Neural cell (in vitro differentiated cells): Measurements from ENCODE around the gene BRSK2. TPM values are rescaled to one million over a fixed set of nuclear protein-coding genes. Genes with fewer than 3 reads are reported as not detected.

Experiments used
- H2AFZ ChIP-seq: fragments of 200-600, 300-800 bp; sonication (generic), shearing (Covaris generic); 2 replicates; pipeline ENCODE4 v1.6.0; 2014; ENCODE audit warnings: low read depth, mild to moderate bottlenecking, antibody characterized with exemption, low read length, moderate library complexity
- H3F3A ChIP-seq: fragments of 200-600 bp; shearing (Covaris generic); 2 replicates; pipeline ENCODE4 v1.6.1; 2016; ENCODE audit warnings: mild to moderate bottlenecking, moderate library complexity, mixed read lengths, antibody characterized with exemption, low read length; ENCODE audit not compliant: insufficient read depth, poor library complexity, severe bottlenecking
- H3K27ac ChIP-seq: fragments of 200-600, 300-800 bp; sonication (generic), shearing (Covaris generic); 2 replicates; pipeline ENCODE4 v1.5.1; 2014; ENCODE audit warnings: mild to moderate bottlenecking, low read length, moderate library complexity
- H3K27me3 ChIP-seq: fragments of 300-800, 200-600 bp; sonication (generic), shearing (Covaris generic); 2 replicates; pipeline ENCODE4 v1.6.0; 2014; ENCODE audit warnings: mild to moderate bottlenecking, low read depth, low read length, moderate library complexity; ENCODE audit not compliant: insufficient read depth
- H3K36me3 ChIP-seq: fragments of 300-800, 200-600 bp; sonication (generic), shearing (Covaris generic); 2 replicates; pipeline ENCODE4 v1.5.1; 2014; ENCODE audit warnings: mild to moderate bottlenecking, antibody characterized with exemption, low read length, moderate library complexity; ENCODE audit not compliant: insufficient read depth
- H3K4me2 ChIP-seq: fragments of 300-800, 200-600 bp; sonication (generic), shearing (Covaris generic); 2 replicates; pipeline ENCODE4 v1.6.0; 2014; ENCODE audit warnings: mild to moderate bottlenecking, low read length
- H3K4me3 ChIP-seq: fragments of 300-800, 200-600 bp; sonication (generic), shearing (Covaris generic); 2 replicates; pipeline ENCODE4 v1.5.1; 2014; ENCODE audit warnings: mild to moderate bottlenecking, low read length, moderate library complexity
- H3K79me2 ChIP-seq: fragments of 200-600 bp; shearing (Covaris generic); replicated peaks from 2 replicates; pipeline ENCODE4 v1.6.0; 2014; ENCODE audit warnings: mild to moderate bottlenecking, low read length, moderate library complexity; ENCODE audit not compliant: insufficient read depth
- H3K9ac ChIP-seq: fragments of 300-800, 200-600 bp; sonication (generic), shearing (Covaris generic); 2 replicates; pipeline ENCODE4 v1.6.1; 2016; ENCODE audit warnings: mild to moderate bottlenecking, low read length, mixed read lengths
- H3K9me2 ChIP-seq: fragments of 200-600 bp; shearing (Covaris generic); 2 replicates; pipeline ENCODE4 v1.6.1; 2016; ENCODE audit warnings: mild to moderate bottlenecking, low read length, mixed read lengths; ENCODE audit not compliant: insufficient read depth
- H3K9me3 ChIP-seq: fragments of 200-600, 300-800 bp; sonication (generic), shearing (Covaris generic); 2 replicates; pipeline ENCODE4 v1.6.1; 2016; ENCODE audit warnings: mild to moderate bottlenecking, mixed run types, low read length, moderate library complexity, mixed read lengths
- H4K20me1 ChIP-seq: fragments of 200-600 bp; shearing (Covaris generic); 2 replicates; pipeline ENCODE4 v1.6.1; 2016; ENCODE audit warnings: mild to moderate bottlenecking, mixed run types; ENCODE audit not compliant: insufficient read depth
- EP300 ChIP-seq: fragments of 450-650 bp; conservative IDR thresholded peaks from 2 replicates; pipeline ENCODE4 v1.6.1; 2014; ENCODE audit warnings: antibody characterized with exemption, mild to moderate bottlenecking, moderate library complexity; ENCODE audit not compliant: poor library complexity, severe bottlenecking
- EZH2 ChIP-seq: fragments of 200-600, 300-800 bp; shearing (Covaris generic), sonication (generic); IDR thresholded peaks from 2 replicates; pipeline ENCODE4 v1.6.1; 2014; ENCODE audit warnings: antibody characterized with exemption, low read length, borderline replicate concordance, mild to moderate bottlenecking; ENCODE audit not compliant: insufficient read depth, poor library complexity, severe bottlenecking
- MXI1 ChIP-seq: fragments of 450-650 bp; conservative IDR thresholded peaks from 2 replicates; pipeline ENCODE4 v1.6.1; 2014; ENCODE audit warnings: antibody characterized with exemption, mild to moderate bottlenecking; ENCODE audit not compliant: poor library complexity, severe bottlenecking
- POLR2AphosphoS5 ChIP-seq: IDR thresholded peaks from 2 replicates; pipeline ENCODE4 v1.6.1; 2012
- RAD21 ChIP-seq: fragments of 450-650 bp; conservative IDR thresholded peaks from 2 replicates; pipeline ENCODE4 v1.6.1; 2014; ENCODE audit warnings: antibody characterized with exemption, mild to moderate bottlenecking, moderate library complexity
- SMC3 ChIP-seq: fragments of 450-650 bp; conservative IDR thresholded peaks from 2 replicates; pipeline ENCODE4 v1.6.1; 2014; ENCODE audit warnings: antibody characterized with exemption, mild to moderate bottlenecking, moderate library complexity; ENCODE audit not compliant: poor library complexity
- TAF1 ChIP-seq: IDR thresholded peaks from 2 replicates; pipeline ENCODE4 v1.6.1; 2012; ENCODE audit warnings: low read depth
- polyA plus RNA-seq: library from polyadenylated mRNA; depleted of rRNA; stranded (reverse); fragments of >200 nt; gene quantifications from 2 replicates; pipeline ENCODE4 v1.2.3, GENCODE V29; 2014
- TF ChIP-seq, protein P1 (sequence below): fragments of 450-650 bp; IDR thresholded peaks from 2 replicates; pipeline ENCODE4 v1.5.1; 2014; ENCODE audit warnings: antibody characterized with exemption, mild to moderate bottlenecking, moderate library complexity; ENCODE audit not compliant: poor library complexity, severe bottlenecking
- TF ChIP-seq, protein P2 (sequence below): IDR thresholded peaks from 2 replicates; pipeline ENCODE4 v1.6.1; 2012; ENCODE audit warnings: borderline replicate concordance

Gene BRSK2
- polyA plus RNA-seq, 1 donor from 2014 or later: 47.5 TPM

- H4K20me1 ChIP-seq: no peaks in the 10 kb centered on the region
- no peaks in the 10 kb centered on the region for H3K79me2 ChIP-seq
- H2AFZ ChIP-seq: no peak overlapping the region
- H3K9me3 ChIP-seq: no peaks in the 10 kb centered on the region
- no peaks in the 10 kb centered on the region for H3F3A ChIP-seq
- H3K27me3 ChIP-seq: no peaks in the 10 kb centered on the region
- no peak overlapping the region for H3K9ac ChIP-seq
- H3K9me2 ChIP-seq: no peaks in the 10 kb centered on the region
- H3K4me3 ChIP-seq: no peak overlapping the region
- TF ChIP-seq, protein P1, sequence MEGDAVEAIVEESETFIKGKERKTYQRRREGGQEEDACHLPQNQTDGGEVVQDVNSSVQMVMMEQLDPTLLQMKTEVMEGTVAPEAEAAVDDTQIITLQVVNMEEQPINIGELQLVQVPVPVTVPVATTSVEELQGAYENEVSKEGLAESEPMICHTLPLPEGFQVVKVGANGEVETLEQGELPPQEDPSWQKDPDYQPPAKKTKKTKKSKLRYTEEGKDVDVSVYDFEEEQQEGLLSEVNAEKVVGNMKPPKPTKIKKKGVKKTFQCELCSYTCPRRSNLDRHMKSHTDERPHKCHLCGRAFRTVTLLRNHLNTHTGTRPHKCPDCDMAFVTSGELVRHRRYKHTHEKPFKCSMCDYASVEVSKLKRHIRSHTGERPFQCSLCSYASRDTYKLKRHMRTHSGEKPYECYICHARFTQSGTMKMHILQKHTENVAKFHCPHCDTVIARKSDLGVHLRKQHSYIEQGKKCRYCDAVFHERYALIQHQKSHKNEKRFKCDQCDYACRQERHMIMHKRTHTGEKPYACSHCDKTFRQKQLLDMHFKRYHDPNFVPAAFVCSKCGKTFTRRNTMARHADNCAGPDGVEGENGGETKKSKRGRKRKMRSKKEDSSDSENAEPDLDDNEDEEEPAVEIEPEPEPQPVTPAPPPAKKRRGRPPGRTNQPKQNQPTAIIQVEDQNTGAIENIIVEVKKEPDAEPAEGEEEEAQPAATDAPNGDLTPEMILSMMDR: no peak
- TF ChIP-seq TAF1 (no peak), EP300 (no peak), RAD21 (no peak), EZH2 (no peak)
- H3K36me3 ChIP-seq: no peaks in the 10 kb centered on the region
- H3K27ac ChIP-seq: no peak overlapping the region
- H3K4me2 ChIP-seq: no peak overlapping the region
These were observed 100.9 kb downstream of the BRSK2 start for GRCh38 chr11:1490651-1491050.

DNA sequence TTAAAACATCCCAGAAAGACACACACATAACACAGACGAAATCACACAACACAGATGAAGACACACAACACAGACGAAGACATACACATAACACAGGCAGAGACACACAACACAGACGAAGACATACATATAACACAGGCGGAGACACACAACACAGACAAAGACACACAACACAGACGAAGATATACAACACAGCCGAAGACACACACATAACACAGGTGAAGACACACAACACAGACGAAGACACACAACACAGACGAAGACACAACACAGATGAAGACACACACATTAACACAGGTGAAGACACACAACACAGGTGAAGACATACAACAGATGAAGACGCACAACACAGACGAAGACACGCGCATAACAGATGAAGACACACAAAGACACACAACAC lies 101.6 kb downstream of the BRSK2 start:
- no peaks in the 10 kb centered on the region for H3K9me3 ChIP-seq
- H4K20me1 ChIP-seq: no peaks in the 10 kb centered on the region
- no peaks in the 10 kb centered on the region for H3K9me2 ChIP-seq
- no peaks in the 10 kb centered on the region for H3F3A ChIP-seq
- no peak overlapping the region for H3K27ac ChIP-seq
- no peaks in the 10 kb centered on the region for H3K36me3 ChIP-seq
- H3K4me2 ChIP-seq: no peak overlapping the region
- H3K4me3 ChIP-seq: no peak overlapping the region
- TF ChIP-seq SMC3: no peak
- no peaks in the 10 kb centered on the region for H3K79me2 ChIP-seq
- no peak overlapping the region for H2AFZ ChIP-seq
- H3K27me3 ChIP-seq: no peaks in the 10 kb centered on the region
- H3K9ac ChIP-seq: no peak overlapping the region

DNA sequence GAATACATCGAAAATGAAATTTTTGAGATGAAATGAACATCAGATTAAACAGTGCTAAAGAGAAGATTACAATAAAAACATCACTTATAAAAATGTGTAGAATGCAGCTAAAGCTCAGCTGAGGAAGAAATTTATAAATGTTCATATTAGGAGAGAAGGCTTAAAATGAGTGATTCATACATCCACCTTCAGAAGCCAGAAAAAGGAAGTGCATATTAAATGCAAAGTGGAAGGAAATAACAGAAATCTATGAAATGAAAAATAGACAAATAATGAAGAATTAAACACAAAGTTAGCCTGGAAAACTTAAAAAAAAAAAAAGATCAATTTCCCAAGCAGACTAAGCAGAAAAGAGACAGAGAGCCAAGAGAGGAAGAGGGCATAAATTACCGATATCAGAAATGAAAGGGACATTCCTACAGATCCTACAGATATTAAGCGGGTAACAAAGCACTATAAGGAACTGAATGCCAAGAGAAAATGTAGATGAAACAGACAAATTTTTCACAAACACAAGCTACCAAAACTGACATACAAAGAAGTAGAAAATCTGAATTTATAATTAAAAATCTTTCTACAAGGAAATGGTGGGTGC lies 104.0 kb downstream of the BRSK2 start:
- H3K9me3 ChIP-seq: no peaks in the 10 kb centered on the region
- H3K4me2 ChIP-seq: no peak overlapping the region
- TF ChIP-seq, protein P2, sequence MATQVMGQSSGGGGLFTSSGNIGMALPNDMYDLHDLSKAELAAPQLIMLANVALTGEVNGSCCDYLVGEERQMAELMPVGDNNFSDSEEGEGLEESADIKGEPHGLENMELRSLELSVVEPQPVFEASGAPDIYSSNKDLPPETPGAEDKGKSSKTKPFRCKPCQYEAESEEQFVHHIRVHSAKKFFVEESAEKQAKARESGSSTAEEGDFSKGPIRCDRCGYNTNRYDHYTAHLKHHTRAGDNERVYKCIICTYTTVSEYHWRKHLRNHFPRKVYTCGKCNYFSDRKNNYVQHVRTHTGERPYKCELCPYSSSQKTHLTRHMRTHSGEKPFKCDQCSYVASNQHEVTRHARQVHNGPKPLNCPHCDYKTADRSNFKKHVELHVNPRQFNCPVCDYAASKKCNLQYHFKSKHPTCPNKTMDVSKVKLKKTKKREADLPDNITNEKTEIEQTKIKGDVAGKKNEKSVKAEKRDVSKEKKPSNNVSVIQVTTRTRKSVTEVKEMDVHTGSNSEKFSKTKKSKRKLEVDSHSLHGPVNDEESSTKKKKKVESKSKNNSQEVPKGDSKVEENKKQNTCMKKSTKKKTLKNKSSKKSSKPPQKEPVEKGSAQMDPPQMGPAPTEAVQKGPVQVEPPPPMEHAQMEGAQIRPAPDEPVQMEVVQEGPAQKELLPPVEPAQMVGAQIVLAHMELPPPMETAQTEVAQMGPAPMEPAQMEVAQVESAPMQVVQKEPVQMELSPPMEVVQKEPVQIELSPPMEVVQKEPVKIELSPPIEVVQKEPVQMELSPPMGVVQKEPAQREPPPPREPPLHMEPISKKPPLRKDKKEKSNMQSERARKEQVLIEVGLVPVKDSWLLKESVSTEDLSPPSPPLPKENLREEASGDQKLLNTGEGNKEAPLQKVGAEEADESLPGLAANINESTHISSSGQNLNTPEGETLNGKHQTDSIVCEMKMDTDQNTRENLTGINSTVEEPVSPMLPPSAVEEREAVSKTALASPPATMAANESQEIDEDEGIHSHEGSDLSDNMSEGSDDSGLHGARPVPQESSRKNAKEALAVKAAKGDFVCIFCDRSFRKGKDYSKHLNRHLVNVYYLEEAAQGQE: no peak
- no peak for TF ChIP-seq TAF1
- TF ChIP-seq SMC3: no peak
- TF ChIP-seq RAD21: no peak
- TF ChIP-seq EP300: no peak
- no peak for TF ChIP-seq POLR2AphosphoS5
- TF ChIP-seq MXI1: no peak
- no peak overlapping the region for H3K9ac ChIP-seq
- H3F3A ChIP-seq: no peaks in the 10 kb centered on the region
- no peaks in the 10 kb centered on the region for H4K20me1 ChIP-seq
- no peaks in the 10 kb centered on the region for H3K27me3 ChIP-seq
- H3K79me2 ChIP-seq: no peaks in the 10 kb centered on the region
- H3K9me2 ChIP-seq: no peaks in the 10 kb centered on the region
- no peak overlapping the region for H3K27ac ChIP-seq
- no peak overlapping the region for H2AFZ ChIP-seq
- no peak overlapping the region for H3K4me3 ChIP-seq
- no peaks in the 10 kb centered on the region for H3K36me3 ChIP-seq
